ENCODE results near the gene ZNF326.

Gene ZNF326

DNA sequence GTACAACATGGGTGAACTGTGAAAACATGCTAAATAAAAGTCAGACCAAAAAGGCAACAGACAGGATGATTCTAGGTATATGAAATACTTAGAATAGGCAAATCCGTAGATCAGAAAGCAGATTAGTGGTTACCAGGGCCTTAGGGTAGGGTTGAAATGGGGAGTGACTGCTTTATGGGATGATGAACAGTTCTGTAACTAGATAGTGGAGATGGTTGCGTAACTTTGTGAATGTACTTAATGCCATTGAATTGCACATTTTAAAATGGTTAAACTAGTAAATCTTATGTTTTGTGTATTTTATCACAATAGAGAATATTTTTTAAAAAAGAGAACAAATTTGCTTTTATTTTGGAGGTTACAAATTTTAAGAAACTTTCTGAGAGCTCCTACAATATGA is 17.4 kb downstream of the ZNF326 start:
- Histone ChIP-seq H3K27me3 (ENCODE audit: control insufficient read depth in 3 of 3, insufficient read depth in 3 of 3, low read depth in 1 of 3, low read length in 3 of 3) (no peaks in the 10 kb centered on the region), H3K4me1 (ENCODE audit: control insufficient read depth in 2 of 2, insufficient read depth in 1 of 2, low read depth in 1 of 2, low read length in 2 of 2) (no peaks in the 10 kb centered on the region), H3K9ac (ENCODE audit: low read depth, low read length, poor library complexity) (no peak overlapping the region), H3K4me2 (ENCODE audit: insufficient read depth, low read length, poor library complexity, severe bottlenecking) (no peak overlapping the region), H3K79me1 (ENCODE audit: low read depth, low read length) (peaks cover 2% of the 10 kb centered on the region), H3K4ac (ENCODE audit: low read length) (no peak overlapping the region), H2BK15ac (ENCODE audit: low read length) (no peak overlapping the region), H2BK12ac (ENCODE audit: low read length) (no peak overlapping the region), H2BK5ac (ENCODE audit: low read length) (no peak overlapping the region), H4K91ac (ENCODE audit: low read depth, low read length, poor library complexity) (no peak overlapping the region), H3K23ac (ENCODE audit: low read depth, low read length, poor library complexity) (no peak overlapping the region), H2AK5ac (ENCODE audit: low read depth, low read length) (no peak overlapping the region), H3K4me3 (ENCODE audit: low read length in 2 of 2) (no peak overlapping the region), H3K36me3 (replicated peaks in 1 of 2; ENCODE audit: control insufficient read depth in 2 of 2, insufficient read depth in 2 of 2, low read length in 2 of 2) (peaks cover 11 to 99% of the 10 kb centered on the region in 2 donors), H3K9me3 (replicated peaks in 1 of 2; ENCODE audit: control insufficient read depth in 2 of 2, insufficient read depth in 1 of 2, low read depth in 1 of 2, low read length in 2 of 2) (peaks cover 0 to 21% of the 10 kb centered on the region in 2 donors), H3K18ac (ENCODE audit: low read length) (no peak overlapping the region), H3K27ac (replicated peaks; ENCODE audit: low read length) (no peak overlapping the region), H2AFZ (ENCODE audit: low read length) (no peak overlapping the region), H4K8ac (ENCODE audit: low read depth, low read length) (no peak overlapping the region), H3K14ac (ENCODE audit: low read length) (no peak overlapping the region), H2BK120ac (ENCODE audit: low read depth, low read length) (no peak overlapping the region)
- DNase-seq (ENCODE audit: low spot score), result no peak
- WGBS, 2 donors (ENCODE audit: extremely low coverage in 2 of 2, insufficient read length in 2 of 2, insufficient replicate concordance in 1 of 2), result no CpG with 5 or more reads among the region's 2 CpGs

DNA sequence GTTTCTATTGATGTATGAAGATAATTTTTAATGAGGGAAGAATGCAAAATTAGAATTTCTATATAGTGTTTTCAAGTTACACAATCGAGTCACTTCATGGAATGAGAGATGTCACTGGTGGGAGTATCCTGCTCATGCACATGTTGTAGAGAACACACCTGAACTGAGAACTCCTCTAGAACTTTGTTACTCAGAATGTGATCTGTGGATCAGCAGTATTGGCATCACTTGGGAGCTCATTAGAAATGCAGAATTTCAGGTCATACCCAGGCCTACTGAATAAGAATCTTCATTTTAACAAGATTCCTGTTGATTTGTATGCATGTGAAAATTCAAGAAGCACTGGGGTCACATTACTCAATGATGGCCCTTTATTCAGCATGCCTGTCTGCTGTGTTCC is 28.8 kb downstream of the ZNF326 start:
- no peak overlapping the region for H3K14ac ChIP-seq (ENCODE audit: low read length)
- no CpG with 5 or more reads among the region's 1 CpG for WGBS, 2 donors (ENCODE audit: extremely low coverage in 2 of 2, insufficient read length in 2 of 2, insufficient replicate concordance in 1 of 2)

DNA sequence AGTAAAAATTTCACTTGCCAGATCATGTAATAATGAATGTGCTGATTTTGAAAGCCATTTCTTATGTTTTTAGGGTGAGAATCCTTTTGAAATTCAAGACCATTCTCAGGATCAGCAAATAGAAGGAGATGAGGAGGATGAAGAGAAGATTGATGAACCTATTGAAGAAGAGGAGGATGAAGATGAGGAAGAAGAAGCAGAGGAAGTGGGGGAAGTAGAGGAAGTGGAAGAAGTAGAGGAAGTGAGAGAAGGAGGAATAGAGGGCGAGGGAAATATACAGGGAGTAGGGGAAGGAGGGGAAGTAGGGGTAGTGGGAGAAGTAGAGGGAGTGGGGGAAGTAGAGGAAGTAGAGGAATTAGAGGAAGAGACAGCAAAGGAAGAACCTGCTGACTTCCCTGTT is 32.4 kb downstream of the ZNF326 start:
- Histone ChIP-seq H3K27ac (replicated peaks; ENCODE audit: low read length) (no peak overlapping the region), H2BK12ac (ENCODE audit: low read length) (no peak overlapping the region), H2BK15ac (ENCODE audit: low read length) (no peak overlapping the region), H2AFZ (ENCODE audit: low read length) (no peak overlapping the region), H2BK5ac (ENCODE audit: low read length) (no peak overlapping the region), H3K23ac (ENCODE audit: low read depth, low read length, poor library complexity) (no peak overlapping the region), H3K4me1 (ENCODE audit: control insufficient read depth in 2 of 2, insufficient read depth in 1 of 2, low read depth in 1 of 2, low read length in 2 of 2) (no peaks in the 10 kb centered on the region), H3K9me3 (replicated peaks in 1 of 2; ENCODE audit: control insufficient read depth in 2 of 2, insufficient read depth in 1 of 2, low read depth in 1 of 2, low read length in 2 of 2) (peaks cover 6 to 41% of the 10 kb centered on the region in 2 donors), H3K4ac (ENCODE audit: low read length) (no peak overlapping the region), H2AK5ac (ENCODE audit: low read depth, low read length) (no peak overlapping the region), H3K27me3 (ENCODE audit: control insufficient read depth in 3 of 3, insufficient read depth in 3 of 3, low read depth in 1 of 3, low read length in 3 of 3) (no peaks in the 10 kb centered on the region), H3K18ac (ENCODE audit: low read length) (no peak overlapping the region), H3K4me2 (ENCODE audit: insufficient read depth, low read length, poor library complexity, severe bottlenecking) (no peak overlapping the region), H3K79me1 (ENCODE audit: low read depth, low read length) (no peaks in the 10 kb centered on the region), H4K8ac (ENCODE audit: low read depth, low read length) (no peak overlapping the region), H3K14ac (ENCODE audit: low read length) (no peak overlapping the region), H3K36me3 (replicated peaks in 1 of 2; ENCODE audit: control insufficient read depth in 2 of 2, insufficient read depth in 2 of 2, low read length in 2 of 2) (peaks cover 22 to 100% of the 10 kb centered on the region in 2 donors), H3K9ac (ENCODE audit: low read depth, low read length, poor library complexity) (no peak overlapping the region), H4K91ac (ENCODE audit: low read depth, low read length, poor library complexity) (no peak overlapping the region), H3K4me3 (ENCODE audit: low read length in 2 of 2) (no peak overlapping the region), H2BK120ac (ENCODE audit: low read depth, low read length) (no peak overlapping the region)
- DNase-seq (ENCODE audit: low spot score), result no peak
- WGBS, 2 donors (ENCODE audit: extremely low coverage in 2 of 2, insufficient read length in 2 of 2, insufficient replicate concordance in 1 of 2), result 100% methylated on average over 1 of the region's 1 CpG

More for the DNA sequence above, 28.8 kb downstream of the ZNF326 start:
- no peaks in the 10 kb centered on the region for H3K4me1 ChIP-seq (ENCODE audit: control insufficient read depth in 2 of 2, insufficient read depth in 1 of 2, low read depth in 1 of 2, low read length in 2 of 2)
- H3K4ac ChIP-seq (ENCODE audit: low read length), result no peak overlapping the region
- no peaks in the 10 kb centered on the region for H3K79me1 ChIP-seq (ENCODE audit: low read depth, low read length)
- peaks cover 22 to 100% of the 10 kb centered on the region in 2 donors for H3K36me3 ChIP-seq (replicated peaks in 1 of 2; ENCODE audit: control insufficient read depth in 2 of 2, insufficient read depth in 2 of 2, low read length in 2 of 2)
- H2BK120ac ChIP-seq (ENCODE audit: low read depth, low read length), result no peak overlapping the region
- no peak overlapping the region for H2BK15ac ChIP-seq (ENCODE audit: low read length)
- H3K18ac ChIP-seq (ENCODE audit: low read length), result no peak overlapping the region
- no peak overlapping the region for H2BK12ac ChIP-seq (ENCODE audit: low read length)
- H3K23ac ChIP-seq (ENCODE audit: low read depth, low read length, poor library complexity), result no peak overlapping the region
- H3K9me3 ChIP-seq (replicated peaks in 1 of 2; ENCODE audit: control insufficient read depth in 2 of 2, insufficient read depth in 1 of 2, low read depth in 1 of 2, low read length in 2 of 2), result peaks cover 6 to 66% of the 10 kb centered on the region in 2 donors
- no peak overlapping the region for H3K4me3 ChIP-seq (ENCODE audit: low read length in 2 of 2)
- no peak overlapping the region for H3K4me2 ChIP-seq (ENCODE audit: insufficient read depth, low read length, poor library complexity, severe bottlenecking)
- no peak overlapping the region for H4K8ac ChIP-seq (ENCODE audit: low read depth, low read length)
- no peak overlapping the region for H2AFZ ChIP-seq (ENCODE audit: low read length)
- H3K27me3 ChIP-seq (ENCODE audit: control insufficient read depth in 3 of 3, insufficient read depth in 3 of 3, low read depth in 1 of 3, low read length in 3 of 3), result no peaks in the 10 kb centered on the region
- no peak overlapping the region for H3K27ac ChIP-seq (replicated peaks; ENCODE audit: low read length)
- DNase-seq (ENCODE audit: low spot score), result no peak
- H2AK5ac ChIP-seq (ENCODE audit: low read depth, low read length), result no peak overlapping the region
- H3K9ac ChIP-seq (ENCODE audit: low read depth, low read length, poor library complexity), result no peak overlapping the region
- H4K91ac ChIP-seq (ENCODE audit: low read depth, low read length, poor library complexity), result no peak overlapping the region
- H2BK5ac ChIP-seq (ENCODE audit: low read length), result no peak overlapping the region

DNA sequence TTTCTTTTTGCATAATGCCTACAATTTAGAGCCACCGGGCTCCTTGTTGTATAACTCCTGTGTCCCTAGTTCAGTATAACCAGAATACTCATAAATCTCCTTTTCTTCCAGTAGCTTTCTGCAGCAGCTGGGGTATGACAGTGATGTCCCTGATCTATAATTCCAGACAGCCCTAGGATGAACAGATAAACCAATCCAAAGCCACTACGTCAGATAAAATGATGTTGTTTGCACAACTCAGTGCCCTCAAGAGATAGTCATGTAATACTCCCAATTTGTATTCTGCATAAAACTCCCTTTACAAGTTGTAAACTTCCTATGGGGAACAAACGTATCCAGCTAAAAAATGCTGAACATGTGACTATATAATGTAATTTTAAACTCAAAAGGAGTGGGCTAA is 44.7 kb downstream of the ZNF326 start:
- DNase-seq (ENCODE audit: low spot score), result no peak
- H3K27ac ChIP-seq (replicated peaks; ENCODE audit: low read length), result no peak overlapping the region
- H3K27me3 ChIP-seq (ENCODE audit: control insufficient read depth in 3 of 3, insufficient read depth in 3 of 3, low read depth in 1 of 3, low read length in 3 of 3), result no peaks in the 10 kb centered on the region
- H4K91ac ChIP-seq (ENCODE audit: low read depth, low read length, poor library complexity), result no peak overlapping the region
- H3K23ac ChIP-seq (ENCODE audit: low read depth, low read length, poor library complexity), result no peak overlapping the region
- no CpG with 5 or more reads among the region's 3 CpGs for WGBS, 2 donors (ENCODE audit: extremely low coverage in 2 of 2, insufficient read length in 2 of 2, insufficient replicate concordance in 1 of 2)
- no peak overlapping the region for H2BK15ac ChIP-seq (ENCODE audit: low read length)
- H3K4me2 ChIP-seq (ENCODE audit: insufficient read depth, low read length, poor library complexity, severe bottlenecking), result no peak overlapping the region
- no peak overlapping the region for H3K4me3 ChIP-seq (ENCODE audit: low read length in 2 of 2)
- H3K9ac ChIP-seq (ENCODE audit: low read depth, low read length, poor library complexity), result no peak overlapping the region
- no peak overlapping the region for H2AK5ac ChIP-seq (ENCODE audit: low read depth, low read length)
- no peaks in the 10 kb centered on the region for H3K79me1 ChIP-seq (ENCODE audit: low read depth, low read length)
- H3K14ac ChIP-seq (ENCODE audit: low read length), result no peak overlapping the region
- H4K8ac ChIP-seq (ENCODE audit: low read depth, low read length), result no peak overlapping the region
- no peak overlapping the region for H3K18ac ChIP-seq (ENCODE audit: low read length)
- no peak overlapping the region for H2BK12ac ChIP-seq (ENCODE audit: low read length)
- H2AFZ ChIP-seq (ENCODE audit: low read length), result no peak overlapping the region
- H2BK120ac ChIP-seq (ENCODE audit: low read depth, low read length), result no peak overlapping the region
- H3K4me1 ChIP-seq (ENCODE audit: control insufficient read depth in 2 of 2, insufficient read depth in 1 of 2, low read depth in 1 of 2, low read length in 2 of 2), result no peaks in the 10 kb centered on the region
- no peak overlapping the region for H3K4ac ChIP-seq (ENCODE audit: low read length)
- no peaks in the 10 kb centered on the region for H3K9me3 ChIP-seq (replicated peaks in 1 of 2; ENCODE audit: control insufficient read depth in 2 of 2, insufficient read depth in 1 of 2, low read depth in 1 of 2, low read length in 2 of 2)
- H2BK5ac ChIP-seq (ENCODE audit: low read length), result no peak overlapping the region
- H3K36me3 ChIP-seq (replicated peaks in 1 of 2; ENCODE audit: control insufficient read depth in 2 of 2, insufficient read depth in 2 of 2, low read length in 2 of 2), result peaks cover 0 to 6% of the 10 kb centered on the region in 2 donors

All from neuronal stem cell (in vitro differentiated cells).